HCT116 (cell line): ENCODE results near the gene RXRA. TPM values are rescaled to one million over a fixed set of nuclear protein-coding genes. Genes with fewer than 3 reads are reported as not detected.

Experiments
- ATAC-seq: fragments of 200-7000 bp; cut with Tn5 transposase; 2 replicates; pipeline ENCODE4 v1.9.1; 2020; ENCODE audit warnings: mild to moderate bottlenecking, moderate library complexity
- BruUV-seq: library from RNA; stranded (reverse); fragments of 400-500 nt; replicated peaks from 2 replicates; lab custom pipeline; 2021; lab: Mats Ljungman, UMichigan
- CTCF ChIA-PET: fragments of 300-600 bp; sonication (Branson Sonifier 250); formaldehyde crosslinking; loops from one replicate; lab custom pipeline; 2021; ENCODE audit warnings: antibody characterized with exemption; lab: Charles Lee
- POLR2A ChIA-PET: fragments of 300-600, 350-600 bp; sonication (Branson Sonifier 250); formaldehyde crosslinking; loops from one replicate; lab custom pipeline; 2021; ENCODE audit warnings: antibody characterized with exemption; lab: Charles Lee
- RAD21 ChIA-PET, 2 experiments: fragments of 300-600 bp; sonication (Branson Sonifier 250); formaldehyde crosslinking; loops; one replicate each; lab custom pipeline; 2023; ENCODE audit warnings: low total read pairs in 2 of 2; ENCODE audit not compliant: uncharacterized antibody in 2 of 2, unreplicated experiment in 2 of 2, low non-redundant PET in 1 of 2; lab: Charles Lee
- DNase-seq: peaks from one replicate; pipeline ENCODE4 v3.0.0-alpha.2; 2010; ENCODE audit warnings: low read depth, low spot score
- H2AFZ ChIP-seq: fragments of 200-600 bp; shearing (Covaris generic), sonication (generic); 2 replicates; pipeline ENCODE4 v1.6.1; 2017; ENCODE audit warnings: low read depth, mixed run types, mixed read lengths, antibody characterized with exemption, low read length; ENCODE audit not compliant: poor library complexity, severe bottlenecking
- H3K27ac ChIP-seq: 2 replicates; pipeline ENCODE4 v1.5.1; 2012; ENCODE audit warnings: low read depth, low read length
- H3K27me3 ChIP-seq: fragments of 200-600 bp; sonication (generic); 2 replicates; pipeline ENCODE4 v1.6.1; 2016; ENCODE audit warnings: mixed run types, low read length, mixed read lengths; ENCODE audit not compliant: insufficient read depth
- H3K36me3 ChIP-seq, 2 experiments: fragments of 200-500 bp in 1 of 2; fragments of 200-600 bp in 1 of 2; sonication (Bioruptor generic) in 1 of 2; sonication (generic) in 1 of 2; 2 replicates each; pipeline versions ENCODE4 v1.5.1 to v1.6.1; 2014 to 2016; ENCODE audit warnings: low read length in 2 of 2, inconsistent platforms in 1 of 2, mixed read lengths in 1 of 2, mixed run types in 1 of 2; ENCODE audit not compliant: insufficient read depth in 2 of 2, control insufficient read depth in 1 of 2
- H3K4me1 ChIP-seq, 2 experiments: fragments of 200-600 bp in 1 of 2; sonication (generic) in 1 of 2; 2 replicates each; pipeline versions ENCODE4 v1.5.1 to v1.6.1; 2012 to 2017; ENCODE audit warnings: low read length in 2 of 2, inconsistent platforms in 1 of 2, mild to moderate bottlenecking in 1 of 2, mixed read lengths in 1 of 2, mixed run types in 1 of 2, moderate library complexity in 1 of 2; ENCODE audit not compliant: insufficient read depth in 2 of 2, control insufficient read depth in 1 of 2
- H3K4me2 ChIP-seq: fragments of 200-600 bp; sonication (generic); 2 replicates; pipeline ENCODE4 v1.6.1; 2017; ENCODE audit warnings: mixed run types, low read length, mixed read lengths
- H3K4me3 ChIP-seq, 2 experiments: fragments of 200-600 bp in 1 of 2; sonication (generic) in 1 of 2; replicated peaks in 1 of 2; 2 replicates each; pipeline ENCODE4 v1.5.1; 2011 to 2016; ENCODE audit warnings: low read length in 2 of 2, control low read depth in 1 of 2, low read depth in 1 of 2, mild to moderate bottlenecking in 1 of 2, mixed read lengths in 1 of 2, mixed run types in 1 of 2
- H3K79me2 ChIP-seq: fragments of 200-600 bp; sonication (generic); 2 replicates; pipeline ENCODE4 v1.6.1; 2017; ENCODE audit warnings: mild to moderate bottlenecking, mixed run types, low read length, moderate library complexity, mixed read lengths; ENCODE audit not compliant: insufficient read depth
- H3K9ac ChIP-seq: fragments of 200-600 bp; sonication (generic); 2 replicates; pipeline ENCODE4 v1.6.1; 2016; ENCODE audit warnings: low read length, mixed read lengths
- H3K9me2 ChIP-seq: fragments of 200-600 bp; sonication (generic), shearing (Covaris generic); 2 replicates; pipeline ENCODE4 v1.6.1; 2017; ENCODE audit warnings: mixed run types, mild to moderate bottlenecking, moderate library complexity; ENCODE audit not compliant: insufficient read depth
- H3K9me3 ChIP-seq, 2 experiments: fragments of 200-500 bp in 1 of 2; fragments of 200-600 bp in 1 of 2; sonication (Bioruptor generic) in 1 of 2; sonication (generic) in 1 of 2; 2 replicates each; pipeline ENCODE4 v1.6.1; 2014 to 2017; ENCODE audit warnings: low read length in 2 of 2, mixed read lengths in 2 of 2, inconsistent platforms in 1 of 2, low read depth in 1 of 2, mild to moderate bottlenecking in 1 of 2, mixed run types in 1 of 2, moderate library complexity in 1 of 2; ENCODE audit not compliant: control insufficient read depth in 1 of 2, insufficient read depth in 1 of 2
- H4K20me1 ChIP-seq: fragments of 200-600 bp; sonication (generic), shearing (Covaris generic); 2 replicates; pipeline ENCODE4 v1.6.1; 2017; ENCODE audit warnings: mixed run types, mild to moderate bottlenecking, moderate library complexity; ENCODE audit not compliant: insufficient read depth
- ATF3 ChIP-seq: IDR thresholded peaks from 2 replicates; pipeline ENCODE4 v1.6.1; 2012
- CBX3 ChIP-seq: IDR thresholded peaks from 2 replicates; pipeline ENCODE4 v1.6.1; 2012; ENCODE audit warnings: low read depth
- CEBPB ChIP-seq: IDR thresholded peaks from 2 replicates; pipeline ENCODE4 v1.6.1; 2012; ENCODE audit warnings: low read depth
- CTCF ChIP-seq, 3 experiments: fragments of 200-600 bp in 1 of 3; sonication (generic) in 1 of 3; IDR thresholded peaks in 2 of 3; conservative IDR thresholded peaks in 1 of 3; 2 replicates each; pipeline ENCODE4 v1.5.1; 2012 to 2017; ENCODE audit warnings: low read depth in 2 of 3, low read length in 2 of 3, antibody characterized with exemption in 1 of 3, borderline replicate concordance in 1 of 3, control low read depth in 1 of 3, mild to moderate bottlenecking in 1 of 3, mixed read lengths in 1 of 3, mixed run types in 1 of 3, moderate library complexity in 1 of 3; ENCODE audit not compliant: insufficient read depth in 1 of 3
- EGR1 ChIP-seq: IDR thresholded peaks from 2 replicates; pipeline ENCODE4 v1.6.1; 2012; ENCODE audit warnings: low read depth
- ELF1 ChIP-seq: IDR thresholded peaks from 2 replicates; pipeline ENCODE4 v1.6.1; 2012; ENCODE audit warnings: low read depth, borderline replicate concordance
- EZH2 ChIP-seq: fragments of 200-600 bp; sonication (generic); IDR thresholded peaks from 2 replicates; pipeline ENCODE4 v1.6.1; 2017; ENCODE audit warnings: antibody characterized with exemption, mixed run types
- EZH2phosphoT487 ChIP-seq: fragments of 200-600 bp; IDR thresholded peaks from 2 replicates; pipeline ENCODE4 v1.6.1; 2018; ENCODE audit warnings: antibody characterized with exemption, borderline replicate concordance
- JUND ChIP-seq: IDR thresholded peaks from 2 replicates; pipeline ENCODE4 v1.6.1; 2012
- MAX ChIP-seq: IDR thresholded peaks from 2 replicates; pipeline ENCODE4 v1.6.1; 2012
- POLR2AphosphoS5 ChIP-seq: IDR thresholded peaks from 2 replicates; pipeline ENCODE4 v1.6.1; 2011; ENCODE audit warnings: mild to moderate bottlenecking, low read depth, low read length, moderate library complexity
- SRF ChIP-seq: IDR thresholded peaks from 2 replicates; pipeline ENCODE4 v1.6.1; 2012; ENCODE audit warnings: low read depth
- ZBTB33 ChIP-seq: IDR thresholded peaks from 2 replicates; pipeline ENCODE4 v1.6.1; 2011; ENCODE audit warnings: mild to moderate bottlenecking, low read length, moderate library complexity; ENCODE audit not compliant: insufficient replicate concordance; ENCODE audit errors: extremely low read depth
- ZFX ChIP-seq: fragments of 450-650 bp; IDR thresholded peaks from 2 replicates; pipeline ENCODE4 v1.6.1; 2017
- ZNF274 ChIP-seq: fragments of 200-500 bp; sonication (Bioruptor generic); IDR thresholded peaks from 2 replicates; pipeline ENCODE4 v1.6.1; 2014; ENCODE audit warnings: mild to moderate bottlenecking, low read depth, low read length, inconsistent platforms
- intact Hi-C: fragments of 100-400 bp; cut with micrococcal nuclease; formaldehyde crosslinking; loops from 2 replicates; pipeline ENCODE4 v1.10.0; 2022
- total RNA-seq: library from RNA; stranded (reverse); gene quantifications from one replicate; pipeline ENCODE4 v1.2.1, GENCODE V29; 2021; ENCODE audit not compliant: unreplicated experiment

RXRA gene
- total RNA-seq, 1 experiment from 2014 or later = 43.9 TPM

- TF ChIP-seq ZBTB33 (no peak), SRF (no peak), ZNF274 (no peak), CBX3 (no peak), CEBPB (no peak), EZH2 (no peak), CTCF (IDR thresholded peaks at IDR 0.05 in 2 of 3, conservative IDR thresholded peaks at IDR 0.05 in 1 of 3; ENCODE audit: borderline replicate concordance in 1 of 3, insufficient read depth in 1 of 3, low read depth in 2 of 3, low read length in 2 of 3) (no peak)
Observed at GRCh38 chr9:134329886-134330285, 3.6 kb downstream of the RXRA start (continued).

- Histone ChIP-seq H3K9me2 (no peaks in the 10 kb centered on the region), H3K27me3 (no peaks in the 10 kb centered on the region), H3K36me3 (no peaks in the 10 kb centered on the region), H3K27ac (no peak overlapping the region), H3K9me3 (no peaks in the 10 kb centered on the region), H3K4me1 (peaks cover 22 to 59% of the 10 kb centered on the region in 2 experiments), H4K20me1 (0 out of 2 replicates have a peak, but pooled peaks cover 4% of the 10 kb centered on the region), H3K4me3 (no peak overlapping the region), H3K4me2 (0 out of 2 replicates have a peak overlapping the region, but pooled peaks have one; percentile 79), H2AFZ (no peak overlapping the region), H3K9ac (no peak overlapping the region), H3K79me2 (peaks cover 87% of the 10 kb centered on the region)
- DNase-seq = no peak
- no peak for ATAC-seq
- ChIA-PET CTCF (no interaction called here), RAD21 (no interaction called here), POLR2A (no interaction called here)
- intact Hi-C loops = no loop called here
- BruUV-seq = no TSS peak
- TF ChIP-seq ZFX = no peak
- no peak for TF ChIP-seq ATF3
- TF ChIP-seq JUND = no peak
- no peak for TF ChIP-seq MAX
- no peak for TF ChIP-seq POLR2AphosphoS5
- no peak for TF ChIP-seq ELF1
- TF ChIP-seq CTCF (IDR thresholded peaks at IDR 0.05 in 2 of 3, conservative IDR thresholded peaks at IDR 0.05 in 1 of 3; ENCODE audit: borderline replicate concordance in 1 of 3, insufficient read depth in 1 of 3, low read depth in 2 of 3, low read length in 2 of 3) = no peak
- TF ChIP-seq EZH2phosphoT487 = no peak
- TF ChIP-seq ZBTB33 = no peak
- no peak for TF ChIP-seq CEBPB
- TF ChIP-seq EGR1 = no peak
- TF ChIP-seq EZH2 = no peak
- TF ChIP-seq ZNF274 = no peak
- no peak for TF ChIP-seq SRF
- TF ChIP-seq CBX3 = no peak
Observed at GRCh38 chr9:134330590-134330989, 4.3 kb downstream of the RXRA start.
